C4-2B (cell line): Measurements from ENCODE around the gene MUCL1.
"Not testable (repeated sequence)": the region's sequence is repeated elsewhere in the genome, so short reads cannot be mapped to it uniquely, and the experiment has no call there.

ENCODE experiments used
- H3K27ac ChIP-seq: fragments of 450-650 bp; 2 replicates; pipeline ENCODE4 v1.5.1; 2017
- ZFX ChIP-seq: fragments of 450-650 bp; IDR thresholded peaks from 2 replicates; pipeline ENCODE4 v1.6.1; 2017
- TF ChIP-seq, protein P1 (sequence below): fragments of 450-650 bp; conservative IDR thresholded peaks from 2 replicates; pipeline ENCODE4 v1.5.1; 2017; ENCODE audit warnings: mild to moderate bottlenecking

Gene MUCL1

DNA sequence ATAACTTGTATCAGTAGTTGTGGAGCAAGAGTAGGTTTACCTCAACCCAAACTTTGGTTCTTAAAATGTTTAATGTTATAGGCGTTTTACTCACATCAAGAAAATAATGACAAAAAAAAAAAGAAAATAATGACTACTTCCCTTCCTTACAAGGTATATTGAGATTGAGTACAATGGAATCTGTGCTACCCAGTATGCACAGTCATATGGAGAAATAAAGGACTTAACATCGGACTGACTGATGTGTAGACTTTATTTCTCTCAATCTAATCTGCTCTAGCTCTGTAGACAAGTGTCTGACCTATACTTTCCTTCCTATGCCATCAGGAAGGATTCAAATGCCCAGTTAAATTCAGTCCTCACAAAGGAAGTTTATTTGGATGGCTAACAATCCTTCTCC is 14.4 kb downstream of the MUCL1 start:
- no peak for TF ChIP-seq ZFX
- TF ChIP-seq, protein P1, sequence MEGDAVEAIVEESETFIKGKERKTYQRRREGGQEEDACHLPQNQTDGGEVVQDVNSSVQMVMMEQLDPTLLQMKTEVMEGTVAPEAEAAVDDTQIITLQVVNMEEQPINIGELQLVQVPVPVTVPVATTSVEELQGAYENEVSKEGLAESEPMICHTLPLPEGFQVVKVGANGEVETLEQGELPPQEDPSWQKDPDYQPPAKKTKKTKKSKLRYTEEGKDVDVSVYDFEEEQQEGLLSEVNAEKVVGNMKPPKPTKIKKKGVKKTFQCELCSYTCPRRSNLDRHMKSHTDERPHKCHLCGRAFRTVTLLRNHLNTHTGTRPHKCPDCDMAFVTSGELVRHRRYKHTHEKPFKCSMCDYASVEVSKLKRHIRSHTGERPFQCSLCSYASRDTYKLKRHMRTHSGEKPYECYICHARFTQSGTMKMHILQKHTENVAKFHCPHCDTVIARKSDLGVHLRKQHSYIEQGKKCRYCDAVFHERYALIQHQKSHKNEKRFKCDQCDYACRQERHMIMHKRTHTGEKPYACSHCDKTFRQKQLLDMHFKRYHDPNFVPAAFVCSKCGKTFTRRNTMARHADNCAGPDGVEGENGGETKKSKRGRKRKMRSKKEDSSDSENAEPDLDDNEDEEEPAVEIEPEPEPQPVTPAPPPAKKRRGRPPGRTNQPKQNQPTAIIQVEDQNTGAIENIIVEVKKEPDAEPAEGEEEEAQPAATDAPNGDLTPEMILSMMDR: no peak

DNA sequence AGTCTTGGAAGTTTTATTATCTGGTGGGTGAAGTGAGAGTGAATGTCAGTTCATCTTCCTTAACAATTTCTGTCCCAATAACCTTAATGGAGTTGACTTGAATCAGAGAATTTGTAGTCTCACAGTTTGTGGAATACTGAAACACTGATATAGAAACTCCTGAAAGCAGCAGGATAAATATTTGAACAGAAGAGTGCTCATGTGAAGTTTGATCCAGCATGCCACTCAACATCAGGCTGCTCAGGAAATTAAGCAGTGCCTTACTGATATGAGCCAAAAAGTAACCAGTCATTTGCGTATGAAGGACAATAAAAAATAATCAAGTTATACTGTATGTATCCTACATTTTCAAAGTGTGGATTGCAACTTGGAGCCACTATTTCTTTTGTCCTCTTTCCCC is 15.7 kb downstream of the MUCL1 start:
- H3K27ac ChIP-seq: no peak overlapping the region

More for the DNA sequence above, 14.4 kb downstream of the MUCL1 start:
- no peak overlapping the region for H3K27ac ChIP-seq

DNA sequence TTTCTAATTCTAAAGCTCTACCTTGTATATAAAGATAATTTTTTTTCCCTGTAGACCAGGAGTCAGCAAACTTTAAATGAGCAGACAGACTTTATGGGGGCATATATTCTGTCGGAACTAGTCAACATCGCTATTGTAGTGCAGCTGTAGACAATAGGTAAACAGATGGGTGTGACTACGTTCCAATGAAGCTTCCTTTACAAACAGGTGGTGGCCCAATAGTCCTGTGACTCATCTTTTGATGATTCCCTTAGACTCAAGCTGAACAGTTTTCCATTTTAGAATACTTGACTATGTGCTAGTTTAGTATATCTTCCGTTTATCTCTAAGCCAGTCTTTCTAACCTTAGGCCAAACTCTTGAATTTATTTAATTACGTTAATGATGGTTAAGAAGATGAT is 16.3 kb downstream of the MUCL1 start:
- H3K27ac ChIP-seq: no peak overlapping the region
- TF ChIP-seq, protein P1: no peak
- TF ChIP-seq ZFX: no peak

More for the DNA sequence above, 15.7 kb downstream of the MUCL1 start:
- no peak for TF ChIP-seq ZFX
- TF ChIP-seq, protein P1: no peak

DNA sequence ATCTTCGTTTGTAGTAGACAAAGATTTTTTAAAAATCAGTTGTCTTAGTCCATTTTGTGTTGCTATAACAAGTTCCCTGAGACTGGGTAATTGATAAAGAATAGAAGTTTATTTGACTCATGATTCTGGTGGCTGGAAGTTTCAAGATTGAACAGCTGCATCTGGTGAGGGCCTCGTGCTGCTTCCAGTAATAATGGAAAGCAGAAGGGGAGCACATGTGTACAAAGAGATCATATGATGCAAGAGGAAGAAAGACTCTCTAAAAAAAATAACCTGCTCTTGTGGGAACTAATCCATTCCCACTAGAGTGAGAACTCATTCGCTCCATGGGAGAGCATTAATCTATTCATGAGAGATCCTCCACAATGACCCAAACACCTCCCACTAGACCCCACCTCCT is 24.8 kb downstream of the MUCL1 start:
- H3K27ac ChIP-seq: no peak overlapping the region
- TF ChIP-seq, protein P1: no peak
- TF ChIP-seq ZFX: no peak

DNA sequence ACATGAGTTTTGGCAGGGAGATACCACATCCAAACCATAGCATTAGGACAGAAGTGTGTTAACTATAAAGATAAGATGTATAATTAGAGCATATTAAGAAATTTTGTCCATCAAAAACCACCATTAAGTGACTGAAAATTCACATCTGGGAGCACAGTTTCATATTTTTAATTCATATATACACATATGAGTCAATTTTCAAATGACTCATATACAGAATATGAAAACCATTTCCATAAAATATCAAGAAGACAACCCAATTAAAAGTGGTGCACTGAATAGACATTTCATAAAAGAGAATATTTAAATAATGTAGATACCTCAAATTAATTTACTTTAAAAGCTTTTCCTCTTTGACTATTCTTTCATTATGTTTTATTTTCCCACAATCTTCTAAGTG is 25.3 kb downstream of the MUCL1 start:
- H3K27ac ChIP-seq: no peak overlapping the region
- no peak for TF ChIP-seq ZFX
- TF ChIP-seq, protein P1: no peak

DNA sequence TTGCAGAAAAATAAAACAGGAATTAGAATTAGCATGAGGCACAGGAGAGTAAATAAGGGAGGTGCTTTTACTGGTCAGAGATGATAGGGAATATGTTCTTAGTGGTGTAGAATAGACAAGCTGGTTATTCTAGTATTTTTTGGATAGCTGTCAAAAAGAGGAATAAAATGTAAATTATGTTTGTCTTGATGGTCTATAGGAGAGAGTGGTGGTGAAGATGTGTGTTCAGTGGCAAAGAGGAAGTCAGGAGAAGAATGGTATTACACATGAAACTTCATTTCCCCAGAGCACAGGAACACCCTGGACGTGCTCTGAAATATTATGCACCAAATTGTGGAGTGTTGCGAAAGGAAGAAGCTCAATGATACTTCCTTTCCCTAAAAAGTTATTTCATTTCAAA is 27.8 kb downstream of the MUCL1 start:
- no peak overlapping the region for H3K27ac ChIP-seq
- no peak for TF ChIP-seq ZFX
- TF ChIP-seq, protein P1: no peak; the same call in 1 of the 2 replicates

DNA sequence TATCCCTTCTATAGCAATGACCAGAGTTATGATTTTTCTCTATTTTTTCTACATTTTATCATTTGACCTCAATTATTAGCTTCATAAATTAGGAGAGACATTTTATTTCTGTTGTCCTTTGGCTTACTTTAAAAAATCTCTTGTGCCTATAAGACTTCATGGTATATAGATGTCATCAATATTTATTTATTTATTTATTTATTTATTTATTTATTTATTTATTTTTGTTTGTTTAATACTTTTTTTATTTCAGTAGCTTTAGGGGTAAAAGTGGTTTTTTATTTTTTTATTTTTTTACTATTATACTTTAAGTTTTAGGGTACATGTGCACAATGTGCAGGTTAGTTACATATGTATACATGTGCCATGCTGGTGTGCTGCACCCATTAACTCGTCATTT is 28.3 kb downstream of the MUCL1 start:
- not testable (repeated sequence) for H3K27ac ChIP-seq

DNA sequence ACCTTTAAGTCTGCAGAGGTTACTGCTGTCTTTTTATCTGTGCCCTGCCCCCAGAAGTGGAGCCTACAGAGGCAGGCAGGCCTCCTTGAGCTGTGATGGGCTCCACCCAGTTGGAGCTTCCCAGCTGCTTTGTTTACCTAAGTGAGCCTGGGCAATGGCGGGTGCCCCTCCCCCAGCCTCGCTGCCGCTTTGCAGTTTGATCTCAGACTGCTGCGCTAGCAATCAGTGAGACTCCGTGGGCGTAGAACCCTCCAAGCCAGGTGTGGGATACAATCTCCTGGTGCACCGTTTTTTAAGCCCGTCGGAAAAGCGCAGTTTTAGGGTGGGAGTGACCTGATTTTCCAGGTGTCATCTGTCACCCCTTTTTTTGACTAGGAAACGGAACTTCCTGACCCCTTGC is 34.1 kb downstream of the MUCL1 start:
- peak overlapping the region; percentile 24 for H3K27ac ChIP-seq

DNA sequence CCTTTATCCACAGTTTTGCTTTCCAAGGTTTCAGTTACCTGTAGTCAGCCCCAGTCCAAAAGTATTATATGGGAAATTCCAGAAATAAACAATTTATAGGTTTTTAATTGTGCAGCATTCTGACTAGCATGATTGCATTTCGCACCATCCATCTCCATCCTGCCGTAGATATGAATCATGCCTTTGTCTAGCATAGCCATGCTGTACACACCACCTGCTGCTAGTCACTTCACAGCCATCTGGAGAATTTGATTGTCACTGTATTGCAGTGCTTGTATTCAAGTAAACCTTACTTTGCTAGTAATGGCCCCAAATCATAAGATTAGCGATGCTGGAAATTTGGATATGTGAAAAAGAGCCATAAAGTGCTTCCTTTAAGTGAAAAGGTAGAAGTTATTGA is 36.0 kb downstream of the MUCL1 start:
- no peak for TF ChIP-seq ZFX
- TF ChIP-seq, protein P1: no peak
- H3K27ac ChIP-seq: no peak overlapping the region; the same call in 1 of the 2 replicates
